Stimulated activated CD4-positive, alpha-beta T cell treated with anti-CD3 and anti-CD28 coated beads, Interleukin-4, amount 100 ng/mL, for 48 hours (primary cell): ENCODE data around the gene ATP1B1.

ENCODE experiments used
- DNase-seq, 2 donors: peaks; one replicate each; pipeline ENCODE4 v3.0.0-alpha.2; 2020; ENCODE audit warnings: low read depth in 2 of 2

ATP1B1 gene

GRCh38 chr1:169094897-169095569, 11.5 kb upstream of the ATP1B1 start:
- no peak for DNase-seq

- DNase-seq: no peak
Measured at GRCh38 chr1:169098380-169098779, 8.1 kb upstream of the ATP1B1 start.

GRCh38 chr1:169099561-169099960, 6.9 kb upstream of the ATP1B1 start:
- DNase-seq: no peak

- no peak for DNase-seq
Measured at GRCh38 chr1:169100208-169100607, 6.3 kb upstream of the ATP1B1 start.

- no peak for DNase-seq
Measured at GRCh38 chr1:169100651-169101088, 5.8 kb upstream of the ATP1B1 start.

- DNase-seq: no peak
Measured at GRCh38 chr1:169102567-169102966, 3.9 kb upstream of the ATP1B1 start.

GRCh38 chr1:169103002-169103401, 3.5 kb upstream of the ATP1B1 start:
- DNase-seq: no peak

GRCh38 chr1:169103480-169103893, 3.0 kb upstream of the ATP1B1 start:
- DNase-seq: no peak

GRCh38 chr1:169105087-169105433, 1.4 kb upstream of the ATP1B1 start:
- no peak for DNase-seq

- no peak for DNase-seq
Measured at GRCh38 chr1:169105434-169106094, 926 bp upstream of the ATP1B1 start.

GRCh38 chr1:169106921-169107602, 572 bp downstream of the ATP1B1 start:
- DNase-seq: no peak

GRCh38 chr1:169107603-169108208, 1.2 kb downstream of the ATP1B1 start:
- DNase-seq: peak; percentile 12 to 21

- no peak for DNase-seq
Measured at GRCh38 chr1:169108223-169108622, 1.7 kb downstream of the ATP1B1 start.

GRCh38 chr1:169108863-169109560, 2.5 kb downstream of the ATP1B1 start:
- DNase-seq: no peak

- no peak for DNase-seq
Measured at GRCh38 chr1:169109561-169110134, 3.2 kb downstream of the ATP1B1 start.

- DNase-seq: no peak
Measured at GRCh38 chr1:169110236-169110635, 3.7 kb downstream of the ATP1B1 start.

GRCh38 chr1:169110689-169111447, 4.4 kb downstream of the ATP1B1 start:
- no peak for DNase-seq

GRCh38 chr1:169111472-169111871, 5.0 kb downstream of the ATP1B1 start:
- DNase-seq: no peak

- DNase-seq: no peak
Measured at GRCh38 chr1:169112241-169112640, 5.8 kb downstream of the ATP1B1 start.

- no peak for DNase-seq
Measured at GRCh38 chr1:169113613-169114119, 7.2 kb downstream of the ATP1B1 start.
